Activated CD4-positive, alpha-beta T cell treated with anti-CD3 and anti-CD28 coated beads for 36 hours (primary cell): Measurements from ENCODE around the gene TGM2. TPM values are rescaled to one million over a fixed set of nuclear protein-coding genes. Genes with fewer than 3 reads are reported as not detected.

Source experiments
- ATAC-seq: fragments of 200-7000 bp; cut with Tn5 transposase; one replicate; pipeline ENCODE4 v1.10.0; 2021; ENCODE audit warnings: mild to moderate bottlenecking, moderate library complexity
- CTCF ChIA-PET: fragments of 350-600 bp; sonication (Branson Sonifier 250); formaldehyde crosslinking; loops from one replicate; lab custom pipeline; 2021; ENCODE audit warnings: antibody characterized with exemption; lab: Charles Lee
- POLR2A ChIA-PET: fragments of 350-600 bp; sonication (Branson Sonifier 250); formaldehyde crosslinking; loops from one replicate; lab custom pipeline; 2021; ENCODE audit warnings: antibody characterized with exemption, inconsistent platforms; lab: Charles Lee
- DNase-seq: peaks from one replicate; pipeline ENCODE4 v3.0.0-alpha.2; 2020
- H3K27ac Mint-ChIP-seq: one replicate; pipeline ENCODE4 v1.8.0; 2021; ENCODE audit warnings: mixed read lengths
- H3K27me3 Mint-ChIP-seq: one replicate; pipeline ENCODE4 v1.8.0; 2021; ENCODE audit warnings: mixed read lengths
- H3K36me3 Mint-ChIP-seq: one replicate; pipeline ENCODE4 v1.8.0; 2021; ENCODE audit warnings: low read depth, mixed read lengths
- H3K4me1 Mint-ChIP-seq: one replicate; pipeline ENCODE4 v1.8.0; 2021; ENCODE audit warnings: mixed read lengths
- H3K4me3 Mint-ChIP-seq: one replicate; pipeline ENCODE4 v1.8.0; 2021; ENCODE audit warnings: mild to moderate bottlenecking, moderate library complexity, mixed read lengths
- H3K9me3 Mint-ChIP-seq: one replicate; pipeline ENCODE4 v1.8.0; 2021; ENCODE audit warnings: low read depth, mixed read lengths
- intact Hi-C, 2 experiments: fragments of 100-400 bp; cut with DNase I in 1 of 2; cut with micrococcal nuclease in 1 of 2; formaldehyde crosslinking; loops; one replicate each; pipeline versions ENCODE4 v1.14.2 to v1.15.1; 2022 to 2024; cut with DNase I, micrococcal nuclease
- total RNA-seq, 2 experiments: library from RNA; stranded (reverse); gene quantifications; one replicate each; pipeline ENCODE4 v1.2.3, GENCODE V29; 2021

TGM2 gene
- total RNA-seq, 2 experiments from 2014 or later = 0.04 to 0.09 TPM

DNA sequence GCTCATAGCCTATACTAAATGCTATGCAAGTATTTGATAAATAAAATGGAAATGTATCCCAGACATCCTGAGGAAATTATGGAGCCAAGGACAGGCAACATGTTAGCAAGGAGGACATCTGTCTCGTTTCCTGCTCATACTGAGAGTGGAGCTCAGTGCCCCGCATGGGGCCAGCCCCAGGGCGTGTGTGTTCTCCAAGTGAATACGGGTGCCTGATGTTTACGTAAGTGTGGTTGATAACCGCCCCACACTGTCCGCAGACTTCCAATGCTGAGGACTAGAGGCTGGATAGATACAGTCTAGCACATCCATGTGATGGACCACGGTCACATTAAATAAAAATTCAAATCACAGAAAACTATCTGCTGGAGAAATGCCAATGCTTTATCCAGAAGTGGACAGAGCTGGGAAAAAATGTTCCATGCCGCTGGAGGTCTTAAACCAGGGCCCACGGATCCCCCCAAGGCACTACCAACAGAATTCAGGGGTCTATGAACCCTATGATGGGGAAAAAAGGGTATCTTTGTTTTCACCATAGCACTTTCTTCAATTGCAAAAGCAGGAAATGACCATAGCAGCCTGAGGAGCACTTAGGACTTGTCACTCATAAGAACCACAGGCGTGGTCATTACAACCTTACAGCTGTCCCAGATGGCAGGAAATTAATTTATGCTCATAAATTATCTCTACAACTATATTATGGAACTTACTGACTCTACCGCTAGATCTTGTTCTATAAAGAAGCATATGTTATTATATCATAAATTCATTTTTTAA lies 24.9 kb downstream of the TGM2 start:
- CTCF ChIA-PET = interaction anchor here (0.6 kb wide), 1 partner anchor 73 kb away, joined by 3 read pairs; no protein-coding TSS in a partner anchor
- no peaks in the 10 kb centered on the region for H3K9me3 Mint-ChIP-seq

DNA sequence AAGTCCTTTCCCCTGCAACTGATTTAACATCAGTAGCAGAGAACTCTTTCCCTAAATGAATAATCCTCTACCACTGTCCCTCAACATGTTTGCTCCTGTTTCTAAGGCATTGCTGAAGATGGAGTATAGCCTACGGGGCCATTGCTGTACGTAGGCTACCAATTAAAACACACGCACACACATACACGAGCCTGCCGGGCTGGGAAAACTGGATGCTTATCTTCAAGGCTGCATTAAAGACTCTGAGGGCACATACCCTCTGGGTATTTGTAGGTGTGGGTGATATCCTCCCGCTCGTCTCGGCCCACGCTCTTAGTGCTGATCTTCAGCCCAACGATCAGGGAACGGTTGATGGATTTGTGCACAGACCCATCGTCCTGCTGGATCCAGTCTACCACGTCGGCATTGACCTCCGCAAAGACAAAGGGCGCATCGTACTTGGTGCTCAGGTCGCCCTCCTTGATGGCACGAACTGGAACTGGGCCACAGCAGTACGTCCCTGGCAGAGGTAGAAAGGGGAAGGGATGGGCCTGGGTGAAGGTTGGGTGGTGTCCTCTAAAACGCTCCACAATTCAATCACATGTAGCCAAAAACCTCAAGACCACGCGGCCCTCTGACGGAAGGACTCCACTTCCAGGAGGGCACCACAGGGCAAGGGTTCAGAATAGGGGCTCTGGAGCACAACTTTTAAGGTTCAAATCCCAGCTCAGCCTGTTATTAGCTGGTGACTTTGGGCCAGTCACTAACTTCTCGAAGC lies 25.7 kb downstream of the TGM2 start:
- H3K27ac Mint-ChIP-seq = no peak overlapping the region
- no peaks in the 10 kb centered on the region for H3K27me3 Mint-ChIP-seq
- ChIA-PET CTCF (interaction anchor here (0.6 kb wide), 1 partner anchor 72 kb away, joined by 3 read pairs; no protein-coding TSS in a partner anchor), POLR2A (no interaction called here)
- H3K9me3 Mint-ChIP-seq = no peaks in the 10 kb centered on the region
- no peak for DNase-seq
- peaks cover 4% of the 10 kb centered on the region for H3K4me1 Mint-ChIP-seq
- no peak for ATAC-seq
- intact Hi-C loops = no loop called here
- H3K4me3 Mint-ChIP-seq = no peak overlapping the region
- no peaks in the 10 kb centered on the region for H3K36me3 Mint-ChIP-seq

More for the DNA sequence above, 24.9 kb downstream of the TGM2 start:
- no peaks in the 10 kb centered on the region for H3K4me1 Mint-ChIP-seq
- intact Hi-C loops = no loop called here
- H3K4me3 Mint-ChIP-seq = no peak overlapping the region
- no peaks in the 10 kb centered on the region for H3K36me3 Mint-ChIP-seq
- DNase-seq = no peak
- H3K27me3 Mint-ChIP-seq = no peaks in the 10 kb centered on the region
- no peak for ATAC-seq
- H3K27ac Mint-ChIP-seq = no peak overlapping the region
- POLR2A ChIA-PET = no interaction called here

DNA sequence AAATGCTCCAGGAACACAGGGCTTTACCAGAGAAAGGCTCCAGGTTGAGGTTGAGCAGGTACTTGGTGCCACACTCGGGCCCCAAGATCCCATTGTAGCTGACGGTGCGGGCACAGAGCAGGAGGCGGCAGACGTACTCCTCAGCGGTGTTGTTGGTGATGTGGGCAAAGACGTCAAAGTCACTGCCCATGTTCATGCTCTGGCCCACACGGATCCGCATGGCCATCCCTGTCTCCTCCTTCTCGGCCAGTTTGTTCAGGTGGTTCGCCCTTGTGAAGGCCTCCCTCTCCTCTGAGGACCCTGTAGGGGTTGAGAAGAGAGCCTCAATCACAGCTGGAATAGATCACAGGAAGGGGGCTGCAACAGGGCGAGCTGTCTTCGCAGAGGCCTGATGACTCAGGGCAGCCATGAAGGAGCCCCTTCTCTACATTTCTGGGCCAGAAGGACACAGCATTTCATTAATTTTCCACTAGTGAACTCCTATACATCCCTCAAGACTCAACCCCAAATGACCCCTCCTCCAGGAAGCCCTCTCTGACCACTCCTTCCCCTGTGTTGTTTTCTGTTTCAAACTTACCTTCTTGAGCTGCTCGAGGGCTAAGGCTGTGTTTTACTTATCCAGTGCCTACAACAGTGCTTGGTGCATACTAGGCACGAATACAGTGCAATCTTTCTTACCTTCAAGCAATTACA lies 26.8 kb downstream of the TGM2 start:
- CTCF ChIA-PET = no interaction called here
- intact Hi-C loops = no loop called here
- POLR2A ChIA-PET = no interaction called here
- no peak for DNase-seq
- Mint-ChIP-seq H3K36me3 (no peaks in the 10 kb centered on the region), H3K4me3 (no peak overlapping the region), H3K4me1 (peaks cover 5% of the 10 kb centered on the region), H3K27ac (no peak overlapping the region), H3K9me3 (no peaks in the 10 kb centered on the region), H3K27me3 (no peaks in the 10 kb centered on the region)
- no peak for ATAC-seq

DNA sequence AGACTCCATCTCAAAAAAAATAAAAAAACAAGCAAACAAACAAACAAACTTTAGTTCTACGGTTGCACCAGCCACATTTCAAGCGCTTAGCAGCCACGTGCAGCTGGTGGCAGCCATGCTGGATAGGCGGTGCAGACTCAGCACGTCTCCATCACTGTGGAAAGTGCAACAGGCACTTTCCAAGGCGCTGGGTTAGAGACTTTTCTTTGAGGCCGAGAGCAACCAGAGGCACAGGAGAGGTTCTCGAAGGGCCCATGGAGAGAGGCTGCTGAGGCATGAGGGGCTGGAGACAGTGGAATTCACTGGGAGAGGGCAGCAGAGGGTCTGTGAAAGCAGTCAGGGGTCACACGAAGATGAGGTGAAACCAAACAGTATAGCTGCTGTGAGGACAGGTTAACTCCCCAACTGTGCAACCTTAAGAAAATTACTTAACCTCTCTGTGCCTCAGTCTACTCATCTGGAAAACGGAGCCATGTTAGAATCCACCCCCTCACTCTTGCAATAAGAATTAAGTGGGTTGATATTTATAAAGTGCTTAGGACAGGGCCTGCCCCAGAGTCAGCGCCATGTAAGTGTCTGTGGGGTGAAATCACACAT lies 27.5 kb downstream of the TGM2 start:
- H3K4me1 Mint-ChIP-seq = peaks cover 5% of the 10 kb centered on the region

DNA sequence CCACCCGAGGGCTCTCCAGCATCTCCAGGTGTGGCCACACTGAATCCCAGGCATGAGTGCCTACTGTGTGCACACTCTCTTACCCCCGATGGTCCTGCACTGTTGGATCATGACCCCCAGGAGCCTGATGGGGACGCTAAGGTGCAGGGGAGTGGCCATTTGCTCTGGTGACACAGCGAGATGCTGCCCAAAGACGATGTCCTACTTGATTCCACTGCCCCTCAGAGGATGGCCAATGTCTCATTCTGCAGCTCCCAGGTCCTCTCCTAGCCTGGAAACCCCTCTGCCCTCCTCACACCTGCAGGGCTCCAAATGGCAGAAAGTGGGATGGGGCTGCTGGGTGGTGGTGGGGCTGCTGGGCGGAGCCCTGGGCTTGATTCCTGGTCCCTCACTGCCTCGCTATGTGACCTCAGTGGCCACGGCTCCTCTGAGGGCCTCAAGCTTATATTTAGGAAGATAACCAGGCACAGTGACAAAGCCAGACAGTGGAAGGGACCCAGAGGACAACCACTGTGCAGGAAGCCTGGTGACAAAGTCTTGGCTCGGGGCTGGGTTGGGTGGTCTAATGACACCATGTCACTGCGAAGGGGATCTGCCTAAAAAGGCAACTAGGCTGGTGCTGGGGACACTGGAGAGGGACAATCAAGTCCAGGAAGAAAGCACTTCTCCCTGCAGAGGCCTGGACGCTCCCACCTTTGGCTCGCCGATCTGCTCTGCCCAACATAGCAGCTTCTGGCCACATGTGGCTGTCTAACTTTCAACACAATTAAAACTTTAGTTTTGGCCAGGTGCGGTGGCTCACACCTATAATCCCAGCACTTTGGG lies 28.4 kb downstream of the TGM2 start:
- H3K9me3 Mint-ChIP-seq = no peaks in the 10 kb centered on the region
- H3K4me1 Mint-ChIP-seq = peaks cover 5% of the 10 kb centered on the region
- no peak overlapping the region for H3K27ac Mint-ChIP-seq
- H3K27me3 Mint-ChIP-seq = no peaks in the 10 kb centered on the region
- no peak for DNase-seq
- intact Hi-C loops = no loop called here
- ChIA-PET POLR2A (no interaction called here), CTCF (interaction anchor here (0.9 kb wide), 1 partner anchor 15 kb away, joined by 3 read pairs; no protein-coding TSS in a partner anchor)
- H3K4me3 Mint-ChIP-seq = no peak overlapping the region
- ATAC-seq = no peak
- no peaks in the 10 kb centered on the region for H3K36me3 Mint-ChIP-seq

More for the DNA sequence above, 27.5 kb downstream of the TGM2 start:
- Mint-ChIP-seq H3K4me3 (no peak overlapping the region), H3K27ac (no peak overlapping the region), H3K36me3 (no peaks in the 10 kb centered on the region), H3K27me3 (no peaks in the 10 kb centered on the region), H3K9me3 (no peaks in the 10 kb centered on the region)
- intact Hi-C loops = no loop called here
- CTCF ChIA-PET = no interaction called here
- no peak for ATAC-seq
- no peak for DNase-seq
- POLR2A ChIA-PET = no interaction called here

DNA sequence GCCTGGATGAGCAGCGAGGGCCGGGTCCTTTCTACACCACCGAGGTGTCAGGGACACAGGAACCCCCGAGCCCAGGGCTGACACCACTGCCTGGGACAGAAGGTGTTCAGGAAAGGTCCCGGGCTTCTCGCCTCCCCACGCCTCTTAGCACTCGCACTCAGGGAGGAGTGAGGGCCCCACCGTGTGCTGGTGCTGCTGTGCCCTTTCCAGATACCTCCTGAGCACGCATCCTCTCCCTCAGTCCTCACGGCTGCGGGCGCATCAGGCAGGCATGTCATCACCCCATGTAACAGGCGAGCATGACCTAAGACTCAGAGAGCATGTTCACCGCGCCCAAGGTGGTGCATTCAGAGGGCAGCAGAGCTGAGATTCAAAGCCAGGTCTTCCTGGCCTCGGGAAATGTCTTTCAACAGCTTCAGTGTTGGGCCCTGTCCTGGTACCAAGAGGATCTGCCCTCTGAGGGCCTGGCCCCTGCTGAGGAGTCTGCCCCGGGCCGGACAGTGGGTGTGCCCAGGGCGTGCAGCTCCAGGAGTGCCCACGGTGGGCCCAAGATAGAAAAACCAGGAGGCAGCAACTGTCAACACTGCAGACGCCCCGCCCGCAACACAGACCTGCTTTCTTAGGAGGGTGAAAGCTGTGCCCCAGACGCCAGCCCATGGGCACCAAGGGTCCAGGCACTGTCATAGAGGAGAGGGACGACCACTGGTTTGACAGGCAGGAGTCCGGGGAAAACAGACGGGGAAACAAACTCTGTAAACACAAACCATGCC lies 29.2 kb downstream of the TGM2 start:
- no peak overlapping the region for H3K27ac Mint-ChIP-seq
- ATAC-seq (no peak), DNase-seq (no peak)
- peaks cover 5% of the 10 kb centered on the region for H3K4me1 Mint-ChIP-seq
- no peaks in the 10 kb centered on the region for H3K27me3 Mint-ChIP-seq
- CTCF ChIA-PET = interaction anchor here (0.9 kb wide), 1 partner anchor 16 kb away, joined by 3 read pairs; no protein-coding TSS in a partner anchor
- H3K4me3 Mint-ChIP-seq = no peak overlapping the region
- H3K36me3 Mint-ChIP-seq = no peaks in the 10 kb centered on the region
- intact Hi-C loops = no loop called here
- no peaks in the 10 kb centered on the region for H3K9me3 Mint-ChIP-seq
- POLR2A ChIA-PET = no interaction called here

DNA sequence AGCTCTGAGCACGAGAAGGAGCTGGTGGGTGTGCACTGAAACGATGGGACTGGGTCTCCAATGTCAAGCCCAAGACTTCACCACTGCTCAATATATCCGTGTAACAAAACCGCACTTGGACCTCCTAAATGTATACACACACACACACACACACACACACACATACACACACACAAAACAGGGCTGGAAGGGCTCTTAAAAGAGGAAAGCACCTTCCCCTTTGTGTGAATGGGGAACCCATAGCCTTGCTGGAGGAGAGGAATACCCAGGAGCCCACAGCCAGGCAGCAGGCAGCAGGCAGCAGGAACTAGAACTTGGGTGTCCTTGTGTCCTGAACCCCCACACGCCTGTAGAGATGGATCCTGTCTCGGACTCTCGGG lies 29.8 kb downstream of the TGM2 start:
- intact Hi-C loops = no loop called here
- peaks cover 5% of the 10 kb centered on the region for H3K4me1 Mint-ChIP-seq
- POLR2A ChIA-PET = no interaction called here
- no peaks in the 10 kb centered on the region for H3K36me3 Mint-ChIP-seq
- H3K27me3 Mint-ChIP-seq = no peaks in the 10 kb centered on the region
- H3K4me3 Mint-ChIP-seq = no peak overlapping the region
- CTCF ChIA-PET = interaction anchor here (0.6 kb wide), 1 partner anchor 299 kb away, joined by 3 read pairs; no protein-coding TSS in a partner anchor
- no peak for DNase-seq
- no peaks in the 10 kb centered on the region for H3K9me3 Mint-ChIP-seq
- no peak overlapping the region for H3K27ac Mint-ChIP-seq
- no peak for ATAC-seq

DNA sequence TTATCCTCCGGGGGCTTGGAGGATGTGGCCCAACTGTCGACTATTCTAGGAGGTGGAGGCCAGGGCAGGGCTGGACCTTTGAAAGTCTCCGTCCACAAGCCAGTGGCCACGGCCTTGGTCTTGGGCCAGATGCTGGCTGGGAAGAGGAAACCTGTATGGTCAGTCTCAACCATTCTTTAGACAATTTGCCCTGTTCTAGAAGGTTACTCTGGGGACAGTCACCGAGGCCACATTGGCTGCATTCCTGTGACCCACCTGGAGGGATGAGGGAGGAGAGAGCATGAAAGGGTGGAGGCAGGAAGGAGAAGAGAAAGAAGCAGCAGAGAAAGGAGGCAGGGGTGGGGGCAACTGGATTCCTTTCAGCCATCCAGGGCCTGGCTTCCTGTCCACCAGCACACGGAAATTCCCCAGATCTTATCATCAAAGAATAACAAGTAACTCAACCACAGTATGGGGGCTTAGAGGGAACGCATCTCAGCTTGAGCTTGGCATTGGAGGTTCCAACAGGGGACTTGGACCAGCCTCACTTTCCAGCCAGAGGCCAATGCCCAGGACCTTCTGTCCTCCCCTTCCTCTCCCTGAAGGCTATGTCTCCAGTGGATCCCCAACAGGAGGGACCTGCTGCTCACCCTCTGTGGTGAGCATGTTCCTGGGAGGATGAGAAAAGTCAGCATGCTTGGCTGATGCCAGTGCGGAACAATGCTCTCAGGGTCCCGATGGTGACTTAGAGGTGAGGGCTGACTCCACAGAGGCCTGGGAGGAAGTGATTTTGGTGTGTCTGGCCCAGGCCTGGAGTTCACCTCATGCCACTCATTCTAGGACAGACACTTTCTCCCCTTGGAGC lies 30.4 kb downstream of the TGM2 start:
- no peaks in the 10 kb centered on the region for H3K9me3 Mint-ChIP-seq
- no peak for DNase-seq
- no peak overlapping the region for H3K27ac Mint-ChIP-seq
- ChIA-PET POLR2A (no interaction called here), CTCF (interaction anchor here (0.6 kb wide), 1 partner anchor 300 kb away, joined by 3 read pairs; no protein-coding TSS in a partner anchor)
- no peaks in the 10 kb centered on the region for H3K36me3 Mint-ChIP-seq
- no peak for ATAC-seq
- H3K4me1 Mint-ChIP-seq = peaks cover 5% of the 10 kb centered on the region
- no peak overlapping the region for H3K4me3 Mint-ChIP-seq
- H3K27me3 Mint-ChIP-seq = no peaks in the 10 kb centered on the region
- intact Hi-C loops = no loop called here

DNA sequence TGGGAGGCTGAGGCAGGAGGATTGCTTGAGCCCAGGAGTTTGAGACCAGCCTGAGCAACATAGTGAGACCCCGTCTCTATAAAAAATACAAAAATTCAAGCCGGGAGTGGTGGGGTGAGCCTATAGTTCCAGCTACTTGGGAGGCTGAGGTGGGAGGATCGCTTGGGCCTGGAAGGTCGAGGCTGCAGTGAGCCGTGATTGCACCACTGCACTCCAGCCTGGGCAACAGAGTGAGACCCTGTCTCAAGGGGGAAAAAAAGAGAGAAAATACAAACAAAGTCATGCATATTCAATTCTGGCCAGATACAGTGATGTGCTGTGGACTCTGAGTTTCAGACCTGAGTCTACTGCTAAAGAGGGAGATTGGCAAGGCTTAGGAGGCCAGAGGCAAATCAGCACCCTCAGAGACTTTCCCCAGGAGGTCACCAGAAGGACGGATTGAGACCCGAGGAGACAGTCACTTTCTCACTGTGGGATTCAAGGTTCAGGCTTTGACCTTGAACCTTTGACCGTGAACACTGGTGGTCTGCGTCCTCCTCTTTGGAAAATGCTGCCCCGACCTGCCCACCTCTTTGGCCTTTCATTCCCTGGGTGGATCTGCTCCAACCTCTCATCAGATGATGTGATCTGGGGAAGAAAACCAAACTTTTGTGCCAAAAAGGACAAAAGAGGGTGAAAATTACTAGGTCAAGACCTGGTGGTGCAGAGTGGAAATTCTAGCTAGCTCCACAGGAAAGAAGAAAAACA lies 31.2 kb downstream of the TGM2 start:
- H3K36me3 Mint-ChIP-seq = no peaks in the 10 kb centered on the region
- ChIA-PET CTCF (no interaction called here), POLR2A (no interaction called here)
- no peak for DNase-seq
- intact Hi-C loops = no loop called here
- no peak for ATAC-seq
- H3K4me3 Mint-ChIP-seq = no peak overlapping the region
- H3K4me1 Mint-ChIP-seq = peaks cover 5% of the 10 kb centered on the region
- H3K27me3 Mint-ChIP-seq = no peaks in the 10 kb centered on the region
- H3K9me3 Mint-ChIP-seq = no peaks in the 10 kb centered on the region
- H3K27ac Mint-ChIP-seq = no peak overlapping the region
